ENCODE data around the gene APMAP.

The APMAP gene

GRCh38 chr20:25020901-25021301, 28.4 kb upstream of the APMAP start:
- Histone ChIP-seq H3K27me3 (no peaks in the 10 kb centered on the region), H3K4me3 (ENCODE audit: low read depth, low read length) (no peak overlapping the region), H3K36me3 (no peaks in the 10 kb centered on the region), H3K9me3 (no peaks in the 10 kb centered on the region), H3K4me1 (no peaks in the 10 kb centered on the region)
- no peak for DNase-seq
- TF ChIP-seq, protein P1, sequence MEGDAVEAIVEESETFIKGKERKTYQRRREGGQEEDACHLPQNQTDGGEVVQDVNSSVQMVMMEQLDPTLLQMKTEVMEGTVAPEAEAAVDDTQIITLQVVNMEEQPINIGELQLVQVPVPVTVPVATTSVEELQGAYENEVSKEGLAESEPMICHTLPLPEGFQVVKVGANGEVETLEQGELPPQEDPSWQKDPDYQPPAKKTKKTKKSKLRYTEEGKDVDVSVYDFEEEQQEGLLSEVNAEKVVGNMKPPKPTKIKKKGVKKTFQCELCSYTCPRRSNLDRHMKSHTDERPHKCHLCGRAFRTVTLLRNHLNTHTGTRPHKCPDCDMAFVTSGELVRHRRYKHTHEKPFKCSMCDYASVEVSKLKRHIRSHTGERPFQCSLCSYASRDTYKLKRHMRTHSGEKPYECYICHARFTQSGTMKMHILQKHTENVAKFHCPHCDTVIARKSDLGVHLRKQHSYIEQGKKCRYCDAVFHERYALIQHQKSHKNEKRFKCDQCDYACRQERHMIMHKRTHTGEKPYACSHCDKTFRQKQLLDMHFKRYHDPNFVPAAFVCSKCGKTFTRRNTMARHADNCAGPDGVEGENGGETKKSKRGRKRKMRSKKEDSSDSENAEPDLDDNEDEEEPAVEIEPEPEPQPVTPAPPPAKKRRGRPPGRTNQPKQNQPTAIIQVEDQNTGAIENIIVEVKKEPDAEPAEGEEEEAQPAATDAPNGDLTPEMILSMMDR (IDR thresholded peaks at IDR 0.05; ENCODE audit: low read depth, low read length) = no peak

GRCh38 chr20:25020345-25020744, 27.8 kb upstream of the APMAP start:
- H3K4me1 ChIP-seq = no peaks in the 10 kb centered on the region
- no peaks in the 10 kb centered on the region for H3K36me3 ChIP-seq
- no peak overlapping the region for H3K4me3 ChIP-seq (ENCODE audit: low read depth, low read length)
- no peaks in the 10 kb centered on the region for H3K9me3 ChIP-seq
- DNase-seq = no peak
- H3K27me3 ChIP-seq = no peaks in the 10 kb centered on the region
- TF ChIP-seq, protein P1 (IDR thresholded peaks at IDR 0.05; ENCODE audit: low read depth, low read length) = no peak

GRCh38 chr20:25019381-25020155, 27.0 kb upstream of the APMAP start:
- no peaks in the 10 kb centered on the region for H3K36me3 ChIP-seq
- DNase-seq = no peak
- no peaks in the 10 kb centered on the region for H3K4me1 ChIP-seq
- no peaks in the 10 kb centered on the region for H3K27me3 ChIP-seq
- TF ChIP-seq, protein P1 (IDR thresholded peaks at IDR 0.05; ENCODE audit: low read depth, low read length) = no peak
- H3K4me3 ChIP-seq (ENCODE audit: low read depth, low read length) = no peak overlapping the region
- no peaks in the 10 kb centered on the region for H3K9me3 ChIP-seq

- Histone ChIP-seq H3K9me3 (no peaks in the 10 kb centered on the region), H3K4me3 (ENCODE audit: low read depth, low read length) (no peak overlapping the region), H3K27me3 (no peaks in the 10 kb centered on the region), H3K36me3 (no peaks in the 10 kb centered on the region), H3K4me1 (no peaks in the 10 kb centered on the region)
- DNase-seq = no peak
- TF ChIP-seq, protein P1 (IDR thresholded peaks at IDR 0.05; ENCODE audit: low read depth, low read length) = no peak
Measured at GRCh38 chr20:25018841-25019240, 26.3 kb upstream of the APMAP start.

GRCh38 chr20:25018425-25018824, 25.9 kb upstream of the APMAP start:
- TF ChIP-seq, protein P1 (IDR thresholded peaks at IDR 0.05; ENCODE audit: low read depth, low read length) = no peak

GRCh38 chr20:25017257-25017803, 24.8 kb upstream of the APMAP start:
- Histone ChIP-seq H3K9me3 (no peaks in the 10 kb centered on the region), H3K4me3 (ENCODE audit: low read depth, low read length) (no peak overlapping the region), H3K27me3 (no peaks in the 10 kb centered on the region), H3K36me3 (no peaks in the 10 kb centered on the region), H3K4me1 (no peaks in the 10 kb centered on the region)
- TF ChIP-seq, protein P1 (IDR thresholded peaks at IDR 0.05; ENCODE audit: low read depth, low read length) = no peak
- DNase-seq = no peak

More at GRCh38 chr20:25018425-25018824, 25.9 kb upstream of the APMAP start:
- no peaks in the 10 kb centered on the region for H3K4me1 ChIP-seq
- no peak for DNase-seq
- H3K27me3 ChIP-seq = no peaks in the 10 kb centered on the region
- no peaks in the 10 kb centered on the region for H3K36me3 ChIP-seq
- H3K9me3 ChIP-seq = no peaks in the 10 kb centered on the region
- no peak overlapping the region for H3K4me3 ChIP-seq (ENCODE audit: low read depth, low read length)
